Stimulated activated CD8-positive, alpha-beta memory T cell treated with anti-CD3 and anti-CD28 coated beads, Interleukin-4, amount 100 ng/mL, for 48 hours (primary cell): ENCODE results near the gene ZKSCAN1.
"Not testable (repeated sequence)": the region's sequence is repeated elsewhere in the genome, so short reads cannot be mapped to it uniquely, and the experiment has no call there.

Experiments
- DNase-seq: peaks from one replicate; pipeline ENCODE4 v3.0.0-alpha.2; 2020

Gene ZKSCAN1

DNA sequence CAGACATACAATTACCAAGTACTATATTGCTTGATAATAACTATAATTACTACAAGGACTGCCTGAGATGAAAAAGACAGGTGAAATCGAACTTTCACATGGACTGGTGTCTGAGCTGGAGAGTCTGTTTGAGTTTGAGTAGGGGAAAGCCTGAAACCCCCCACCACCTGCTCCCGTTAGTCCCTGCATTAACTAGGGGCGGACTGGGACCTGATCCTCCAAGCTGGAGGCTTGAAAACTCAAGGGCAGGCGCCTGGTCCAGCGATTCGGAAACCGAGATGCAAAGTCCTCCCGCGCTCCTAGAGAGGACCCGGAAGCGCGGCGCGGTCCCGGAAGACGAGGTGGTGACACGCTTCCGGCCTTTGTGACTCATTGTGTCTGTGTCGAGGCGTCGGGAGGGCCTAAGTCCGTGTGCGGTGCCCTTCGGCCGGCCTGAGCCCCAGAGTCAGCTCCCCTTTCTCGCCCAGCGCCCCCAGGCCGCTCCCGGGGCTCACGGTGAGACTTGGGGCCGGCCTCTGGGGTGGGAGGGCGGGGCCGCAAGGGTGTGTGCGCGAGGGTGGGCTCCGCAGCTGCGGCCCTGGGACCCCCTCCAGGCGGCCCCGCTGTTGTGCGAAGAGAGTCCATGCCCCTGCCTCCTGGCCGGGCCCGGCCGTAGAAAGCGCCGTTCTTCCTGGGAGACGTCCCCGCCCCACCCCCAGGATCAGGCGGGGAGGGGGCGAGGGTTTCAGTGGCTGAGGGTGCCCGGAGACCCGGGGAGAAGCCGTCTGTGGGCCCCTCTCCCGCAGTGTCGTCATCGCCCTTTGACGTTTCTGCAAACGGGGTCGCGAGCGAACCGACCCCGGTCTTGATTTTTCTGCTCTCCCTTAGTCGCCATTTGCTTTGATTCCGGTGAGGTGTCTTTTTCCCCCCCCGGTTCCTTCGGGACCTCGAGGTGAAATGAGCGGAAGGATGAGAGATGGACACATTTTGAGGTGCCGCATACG is at the start of gene ZKSCAN1:
ZKSCAN1 (plus strand) TSS at position 365 of the 983 bp plus-strand sequence. CDS start 7,911 bp downstream, outside the sequence.
- peak; percentile 87 for DNase-seq

DNA sequence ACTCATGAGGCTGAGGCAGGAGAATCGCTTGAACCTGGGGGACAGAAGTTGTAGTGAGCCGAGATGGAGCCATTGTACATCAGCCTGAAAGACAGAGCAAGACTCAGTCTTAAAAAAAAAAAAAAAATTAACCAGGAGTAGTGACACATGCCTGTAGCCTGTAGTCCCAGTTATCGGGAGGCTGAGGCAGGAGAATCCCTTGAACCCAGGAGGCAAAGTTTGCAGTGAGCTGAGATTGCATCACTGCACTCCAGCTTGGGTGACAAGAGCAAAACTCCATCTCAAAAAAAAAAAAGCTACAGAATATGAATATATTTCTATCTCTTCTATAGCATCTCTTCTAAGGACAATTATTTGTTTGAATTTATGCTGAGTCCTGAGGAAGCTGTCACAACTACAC is 46.1 kb upstream of the ZKSCAN1 start:
- no peak for DNase-seq

DNA sequence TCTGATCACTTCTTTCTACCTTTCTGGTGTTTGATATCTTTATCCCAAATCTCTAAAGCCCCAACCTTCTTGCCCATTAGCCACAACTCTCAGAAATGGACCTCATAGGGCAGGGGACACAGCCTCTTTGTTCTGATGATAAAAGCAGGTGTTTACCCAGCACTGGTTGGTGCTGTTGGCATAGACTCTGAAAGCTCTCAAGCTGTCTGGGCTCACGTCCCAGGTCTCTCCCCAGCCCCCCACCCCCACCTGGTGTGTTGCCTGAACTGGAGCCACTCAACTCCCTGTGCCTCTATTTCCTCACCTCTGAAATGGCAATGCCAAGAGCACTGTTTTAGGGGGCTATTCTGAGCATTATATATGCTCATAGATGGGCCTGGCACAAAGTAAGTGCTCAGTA is 45.6 kb upstream of the ZKSCAN1 start:
- not testable (repeated sequence) for DNase-seq

DNA sequence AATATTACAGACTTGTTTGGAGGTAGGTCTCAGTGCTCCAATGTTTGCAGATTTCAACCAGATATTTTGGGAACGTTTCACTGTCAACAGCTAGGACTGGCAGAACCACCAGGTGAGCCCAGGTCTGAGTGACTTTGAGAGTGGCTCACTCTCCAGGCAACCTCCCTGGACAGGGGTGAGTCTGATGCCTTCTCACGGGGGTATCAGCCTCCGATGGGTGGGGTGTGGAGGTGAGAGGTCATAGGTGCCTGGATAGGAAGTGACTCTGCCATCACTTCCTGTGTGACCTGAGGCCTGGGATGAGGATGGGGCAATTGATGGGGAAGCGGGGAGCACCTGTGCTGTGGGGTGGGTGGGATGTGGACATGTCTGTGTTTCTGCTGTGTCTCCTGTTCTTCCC is 44.2 kb upstream of the ZKSCAN1 start:
- no peak for DNase-seq

DNA sequence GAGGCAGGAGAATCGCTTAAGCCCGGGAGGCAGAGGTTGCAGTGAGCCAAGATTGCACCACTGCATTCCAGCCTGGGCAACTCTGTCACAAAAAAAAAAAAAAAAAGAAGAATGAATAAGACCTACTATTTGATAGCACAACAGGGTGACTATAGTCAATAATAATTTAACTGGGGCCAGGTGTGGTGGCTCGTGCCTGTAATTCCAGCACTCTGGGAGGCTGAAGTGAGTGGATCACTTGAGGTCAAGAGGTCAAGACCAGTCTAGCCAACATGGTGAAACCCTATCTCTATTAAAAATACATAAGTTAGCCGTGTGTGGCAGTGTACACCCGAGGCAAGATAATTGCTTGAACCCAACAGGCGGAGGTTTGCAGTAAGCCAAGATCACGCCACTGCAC is 41.6 kb upstream of the ZKSCAN1 start:
- not testable (repeated sequence) for DNase-seq

DNA sequence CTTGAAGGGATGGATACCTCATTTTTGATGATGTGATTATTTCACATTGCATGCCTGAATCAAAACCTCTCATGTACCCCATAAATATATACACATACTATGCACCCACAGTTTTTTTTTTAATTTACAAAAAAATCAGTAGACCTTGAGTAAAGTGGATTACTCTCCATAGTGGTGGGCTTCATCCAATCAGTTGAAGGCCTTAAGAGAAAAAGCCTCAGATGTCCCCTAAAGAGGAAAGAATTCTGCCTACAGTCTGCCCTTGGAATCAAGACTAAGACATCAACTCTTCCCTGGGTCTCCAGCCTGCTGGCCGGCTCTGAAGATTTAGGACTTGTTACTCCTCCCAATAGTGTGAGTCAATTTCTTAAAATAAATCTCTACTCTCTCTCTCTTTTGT is 40.7 kb upstream of the ZKSCAN1 start:
- DNase-seq = no peak

DNA sequence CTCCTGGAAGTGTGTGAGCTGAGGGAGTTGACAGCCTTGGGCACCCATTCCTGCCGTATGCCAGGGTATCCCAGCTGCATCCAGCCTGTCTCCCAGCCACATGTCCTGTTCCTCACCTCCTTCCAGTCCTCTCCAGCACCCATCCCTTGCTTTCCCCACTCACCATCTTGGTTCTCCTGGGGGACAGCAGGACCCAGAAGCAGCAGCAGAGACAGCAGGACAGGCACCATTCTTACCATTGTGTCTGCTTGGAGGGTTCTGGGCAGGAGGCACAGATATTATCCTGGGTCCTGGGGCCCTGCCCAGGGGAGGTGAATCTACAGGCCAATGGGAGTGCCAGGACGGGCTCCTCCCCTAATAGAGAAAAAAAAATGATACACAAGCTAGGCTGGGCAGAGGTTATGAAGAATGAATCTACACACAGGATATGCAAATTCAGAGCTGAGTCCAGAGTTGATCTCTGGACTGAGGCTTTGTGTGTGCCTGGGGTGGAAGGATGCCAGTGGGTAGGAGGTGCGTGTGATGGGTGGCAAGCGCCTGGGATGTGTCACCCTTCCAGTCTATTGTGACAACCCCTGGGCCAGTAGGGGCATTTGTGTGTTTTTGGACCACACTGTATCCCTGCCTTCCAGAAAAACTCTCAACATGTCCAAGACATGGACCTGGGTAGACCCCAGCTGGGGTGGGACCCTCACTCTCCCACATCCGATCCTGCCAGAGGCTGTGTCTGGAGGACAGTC is 39.4 kb upstream of the ZKSCAN1 start, which contains the start of gene AZGP1:
AZGP1 (minus strand) TSS at position 250 of the 740 bp plus-strand sequence; CDS start at position 239, 11 bp downstream.
- DNase-seq = no peak

DNA sequence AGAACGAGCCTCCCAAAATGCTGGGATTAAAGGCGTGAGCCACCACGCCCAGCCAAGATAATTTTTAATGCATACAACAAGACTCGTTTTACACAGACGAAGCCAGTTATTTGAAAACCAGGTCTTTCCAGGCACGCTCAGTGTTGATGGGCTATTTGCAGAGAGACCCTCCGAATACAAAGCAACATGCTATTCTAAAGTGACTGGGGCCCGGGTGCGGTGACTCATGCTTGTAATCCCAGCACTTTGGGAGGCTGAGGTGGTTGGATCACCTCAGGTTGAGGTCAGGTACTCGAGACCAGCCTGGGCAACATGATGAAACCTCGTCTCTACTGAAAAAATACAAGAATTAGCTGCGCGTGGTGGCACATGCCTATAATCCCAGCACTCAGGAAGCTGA is 38.8 kb upstream of the ZKSCAN1 start:
- DNase-seq = no peak

DNA sequence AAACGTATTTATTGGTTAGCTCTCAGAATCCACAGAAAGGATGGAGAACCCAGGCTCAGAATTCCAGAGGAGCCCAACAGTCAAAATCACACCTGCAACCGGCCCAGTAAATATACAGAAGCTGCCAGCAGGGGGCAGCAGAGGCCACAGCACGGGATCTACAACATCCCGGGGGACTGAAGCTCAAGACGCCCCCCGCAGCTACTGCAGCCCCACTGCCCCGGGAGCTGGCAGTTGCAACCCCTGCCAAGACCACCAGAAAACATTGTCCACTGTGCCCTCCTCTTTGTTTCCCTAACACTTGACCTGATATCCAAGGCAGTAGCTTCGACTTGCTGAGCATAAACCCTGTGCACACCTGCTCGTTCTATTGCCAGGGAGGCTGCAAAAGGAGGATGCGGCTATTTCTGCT is 35.6 kb upstream of the ZKSCAN1 start:
- peak; percentile 79 for DNase-seq

DNA sequence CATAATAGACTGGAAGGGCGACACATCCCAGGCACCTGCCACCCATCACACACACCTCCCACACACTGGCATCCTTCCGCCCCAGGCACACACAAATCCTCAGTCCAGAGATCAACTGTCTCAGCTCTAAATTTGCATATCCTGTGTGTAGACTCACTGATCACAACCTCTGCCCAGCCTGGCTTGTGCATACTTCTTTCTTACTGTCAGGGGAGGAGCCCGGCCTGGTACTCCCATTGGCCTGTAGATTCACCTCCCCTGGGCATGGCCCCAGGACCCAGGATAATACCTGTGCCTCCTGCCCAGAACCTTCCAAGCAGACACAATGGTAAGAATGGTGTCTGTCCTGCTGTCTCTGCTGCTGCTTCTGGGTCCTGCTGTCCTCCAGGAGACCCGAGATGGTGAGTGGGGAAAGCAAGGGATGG is 34.9 kb upstream of the ZKSCAN1 start:
- DNase-seq = not testable (repeated sequence)

DNA sequence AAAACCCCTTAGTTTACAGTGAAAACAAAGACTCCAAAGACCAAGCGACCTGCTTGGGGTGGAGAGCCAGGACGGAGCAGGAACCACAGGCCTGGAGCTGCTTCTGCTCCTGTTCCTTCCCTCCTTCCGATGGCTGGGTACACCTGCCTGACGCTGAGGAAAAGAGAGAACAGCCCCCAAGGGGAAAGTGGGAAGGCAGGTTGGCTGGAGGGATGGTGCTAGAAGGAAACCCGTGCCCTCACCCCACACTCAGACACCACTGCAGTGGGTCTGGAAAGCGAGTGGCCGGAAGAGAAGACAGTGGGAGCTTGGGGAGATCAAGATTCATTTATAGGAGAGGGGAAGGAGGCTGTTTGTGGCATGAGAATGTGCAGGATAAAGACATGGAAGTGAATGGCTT is 34.3 kb upstream of the ZKSCAN1 start:
- not testable (repeated sequence) for DNase-seq

DNA sequence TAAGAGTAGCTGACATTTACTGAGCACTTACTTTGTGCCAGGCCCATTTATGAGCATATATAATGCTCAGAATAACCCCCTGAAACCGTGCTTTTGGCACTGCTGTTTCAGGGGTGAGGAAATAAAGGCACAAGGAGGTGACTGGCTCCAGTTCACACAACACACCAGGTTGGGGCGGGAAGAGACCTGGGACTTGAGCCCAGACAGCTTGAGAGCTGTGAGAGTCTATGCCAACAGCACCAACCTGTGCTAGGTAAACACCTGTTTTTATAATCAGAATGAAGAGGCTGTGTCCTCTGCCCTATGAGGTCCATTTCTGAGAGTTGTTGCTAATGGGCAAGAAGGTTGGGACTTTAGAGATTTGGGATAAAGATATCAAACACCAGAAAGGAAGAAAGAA is 30.8 kb upstream of the ZKSCAN1 start:
- no peak for DNase-seq

DNA sequence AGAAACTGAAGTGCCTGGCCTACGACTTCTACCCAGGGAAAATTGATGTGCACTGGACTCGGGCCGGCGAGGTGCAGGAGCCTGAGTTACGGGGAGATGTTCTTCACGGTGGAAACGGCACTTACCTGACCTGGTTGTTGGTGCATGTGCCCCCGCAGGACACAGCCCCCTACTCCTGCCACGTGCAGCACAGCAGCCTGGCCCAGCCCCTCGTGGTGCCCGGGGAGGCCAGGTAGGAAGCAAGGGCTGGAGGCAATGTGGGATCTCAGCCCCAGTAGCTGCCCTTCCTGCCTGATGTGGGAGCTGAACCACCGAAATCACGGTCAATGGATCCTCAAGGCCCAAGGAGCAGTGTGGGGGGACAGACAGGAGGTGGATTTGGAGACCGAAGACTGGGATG is 28.1 kb upstream of the ZKSCAN1 start:
- not testable (repeated sequence) for DNase-seq

DNA sequence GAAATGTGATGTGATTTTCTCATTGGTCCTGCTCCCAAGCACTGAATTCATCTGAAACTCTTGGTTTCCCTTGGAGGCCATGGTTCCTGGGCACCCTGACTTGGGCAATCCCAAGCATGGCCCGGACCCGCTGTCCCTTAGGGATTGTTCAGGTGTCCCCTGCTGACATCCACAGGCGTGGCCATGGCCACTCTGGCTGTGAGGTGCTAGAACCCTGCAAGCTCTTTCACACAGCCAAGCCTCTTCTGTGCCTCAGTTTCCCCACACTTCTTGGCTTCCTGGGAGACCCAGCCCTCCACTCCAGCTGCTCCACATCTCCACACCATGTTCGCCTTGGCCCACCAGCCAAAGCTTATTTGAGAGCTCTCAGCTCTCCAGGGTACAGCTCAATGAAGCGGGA is 27.6 kb upstream of the ZKSCAN1 start:
- no peak for DNase-seq

DNA sequence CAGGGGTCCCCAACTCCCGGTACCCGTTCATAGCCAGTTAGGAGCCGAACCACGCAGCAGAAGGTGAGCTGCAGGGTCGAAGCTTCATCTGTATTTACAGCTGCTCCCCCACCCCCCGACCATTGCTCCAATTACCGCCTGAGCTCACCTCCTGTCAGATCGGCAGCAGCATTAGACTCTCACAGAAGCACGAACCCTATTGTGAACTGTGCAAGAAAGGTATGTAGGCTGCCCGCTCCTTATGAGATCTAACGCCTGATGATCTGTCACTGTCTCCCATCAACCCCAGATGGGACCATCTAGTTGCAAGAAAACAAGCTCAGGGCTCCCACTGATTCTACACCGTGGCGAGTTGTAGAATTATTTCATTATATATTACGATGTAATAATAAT is 24.9 kb upstream of the ZKSCAN1 start:
- no peak for DNase-seq

DNA sequence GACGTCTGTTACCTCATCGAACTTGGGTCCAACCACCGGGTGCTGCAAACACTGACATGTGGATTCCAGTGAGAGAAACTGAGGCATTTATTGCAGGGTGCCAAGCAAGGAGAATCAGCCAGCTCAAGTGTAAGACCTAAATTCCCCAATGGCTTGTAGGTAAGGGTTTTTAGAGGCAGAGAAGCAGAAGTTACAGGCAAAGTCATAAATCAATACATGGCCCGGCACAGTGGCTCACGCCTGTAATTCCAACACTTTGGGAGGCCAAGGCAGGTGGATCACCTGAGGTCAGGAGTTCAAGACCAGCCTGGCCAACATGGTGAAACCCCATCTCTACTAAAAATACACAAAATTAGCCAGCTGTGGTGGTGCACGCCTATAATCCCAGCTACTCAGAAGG is 23.9 kb upstream of the ZKSCAN1 start:
- DNase-seq = not testable (repeated sequence)

DNA sequence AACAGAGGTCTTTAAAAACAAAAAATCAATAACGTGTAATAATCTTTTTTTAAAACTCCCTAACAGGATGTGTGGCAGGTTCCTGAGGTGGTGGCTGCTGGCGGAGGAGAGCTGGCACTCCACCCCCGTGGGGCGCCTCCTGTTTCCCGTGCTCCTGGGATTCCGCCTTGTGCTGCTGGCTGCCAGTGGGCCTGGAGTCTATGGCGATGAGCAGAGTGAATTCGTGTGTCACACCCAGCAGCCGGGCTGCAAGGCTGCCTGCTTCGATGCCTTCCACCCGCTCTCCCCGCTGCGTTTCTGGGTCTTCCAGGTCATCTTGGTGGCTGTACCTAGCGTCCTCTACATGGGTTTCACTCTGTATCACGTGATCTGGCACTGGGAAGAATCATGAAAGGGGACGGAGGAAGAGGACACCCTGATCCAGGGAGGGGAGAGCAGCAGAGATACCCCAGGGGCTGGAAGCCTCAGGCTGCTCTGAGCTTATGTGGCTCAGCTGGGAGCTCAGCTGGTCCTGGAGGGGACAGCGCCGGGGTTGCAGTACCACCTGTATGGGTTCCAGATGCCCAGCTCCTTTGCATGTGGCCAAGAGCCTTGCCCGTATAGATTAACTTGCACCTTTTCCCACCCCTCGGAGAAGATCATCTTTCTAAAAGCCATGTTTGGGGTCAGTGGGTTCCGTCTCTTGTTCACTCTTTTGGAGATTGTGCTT is 22.9 kb upstream of the ZKSCAN1 start:
- DNase-seq = no peak

DNA sequence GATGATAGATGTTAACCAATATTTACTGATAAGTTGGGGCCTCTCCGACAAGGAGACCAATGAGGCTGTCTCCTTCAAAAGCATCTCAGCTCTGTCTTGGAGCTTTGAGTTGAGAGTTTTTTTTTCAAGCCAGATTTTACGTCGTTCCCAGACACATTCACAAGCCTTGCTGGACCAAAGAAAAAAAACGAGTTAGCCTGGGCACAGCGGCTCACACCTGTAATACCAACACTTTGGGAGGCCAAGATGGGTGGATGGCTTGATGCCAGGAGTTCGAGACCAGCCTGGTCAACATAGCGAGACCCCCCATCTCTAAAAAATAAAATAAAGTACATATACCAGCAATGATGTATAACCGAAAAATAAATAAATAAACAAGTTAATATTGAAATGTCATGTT is 20.6 kb upstream of the ZKSCAN1 start:
- no peak for DNase-seq

DNA sequence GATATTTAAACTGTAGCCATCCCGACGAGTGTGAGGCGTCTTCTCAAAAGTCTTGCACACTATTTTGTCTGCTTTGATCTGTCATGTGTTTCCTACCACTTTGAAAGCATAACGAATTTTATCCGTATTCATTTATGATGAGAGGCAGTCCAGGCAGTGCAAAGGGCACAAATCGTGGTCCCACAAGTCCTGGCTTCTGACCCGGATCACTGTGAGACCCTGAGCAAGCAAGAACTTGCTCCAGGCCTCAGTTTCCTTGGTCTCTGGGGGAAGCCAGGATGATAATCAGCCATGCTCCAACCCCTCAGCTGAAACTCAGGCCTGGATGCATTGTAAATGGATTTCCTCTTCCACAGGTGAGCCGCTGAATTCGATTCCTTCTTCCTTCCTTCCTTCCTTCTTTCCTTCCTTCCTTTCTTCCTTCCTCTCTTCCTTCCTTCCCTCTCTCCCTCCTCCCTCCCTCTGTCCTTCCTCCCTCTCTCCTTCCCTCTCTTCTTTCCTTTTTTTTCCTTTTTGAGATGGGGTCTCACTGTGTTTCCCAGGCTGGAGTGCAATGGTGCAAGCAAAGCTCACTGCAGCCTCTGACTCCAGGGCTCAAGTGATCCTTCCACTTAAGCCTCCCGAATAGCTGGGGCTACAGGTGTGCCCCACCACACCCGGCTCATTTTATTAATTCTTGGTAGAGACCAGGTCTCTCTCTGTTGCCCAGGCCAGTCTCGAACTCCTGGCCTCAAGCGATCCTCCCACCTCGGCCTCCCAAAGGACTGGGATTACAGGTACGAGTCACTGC is 18.4 kb upstream of the ZKSCAN1 start:
- DNase-seq = no peak

DNA sequence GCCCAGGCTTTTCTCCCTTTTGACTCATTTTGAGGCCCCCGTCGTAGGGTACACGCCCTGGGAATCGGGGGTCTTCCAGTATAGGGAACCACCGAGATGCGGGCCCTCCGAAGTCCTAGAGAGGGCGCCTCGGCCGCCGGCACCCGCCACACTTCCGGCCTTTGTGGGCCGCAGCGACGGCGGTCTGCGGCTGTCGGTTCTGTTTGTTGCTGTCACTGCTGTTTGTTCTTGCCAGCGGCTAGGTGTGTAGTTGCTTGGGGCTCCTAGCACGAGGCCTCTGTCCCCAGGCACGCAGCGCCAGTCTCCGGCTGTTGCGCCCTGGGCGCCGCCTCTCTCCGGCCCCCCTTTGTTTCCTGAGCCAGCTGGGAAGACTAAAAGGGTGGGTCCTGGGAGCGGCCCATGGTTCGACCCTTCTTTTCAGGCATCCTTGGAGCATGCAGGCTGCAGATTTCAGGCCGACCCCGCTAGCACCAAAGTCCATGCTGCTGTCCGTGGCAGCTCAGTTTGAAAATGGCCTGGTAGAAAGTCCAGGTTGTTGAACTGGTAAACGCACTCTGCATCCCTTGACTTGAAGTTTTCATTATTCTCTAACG is 17.8 kb upstream of the ZKSCAN1 start:
- DNase-seq = peak; percentile 76

DNA sequence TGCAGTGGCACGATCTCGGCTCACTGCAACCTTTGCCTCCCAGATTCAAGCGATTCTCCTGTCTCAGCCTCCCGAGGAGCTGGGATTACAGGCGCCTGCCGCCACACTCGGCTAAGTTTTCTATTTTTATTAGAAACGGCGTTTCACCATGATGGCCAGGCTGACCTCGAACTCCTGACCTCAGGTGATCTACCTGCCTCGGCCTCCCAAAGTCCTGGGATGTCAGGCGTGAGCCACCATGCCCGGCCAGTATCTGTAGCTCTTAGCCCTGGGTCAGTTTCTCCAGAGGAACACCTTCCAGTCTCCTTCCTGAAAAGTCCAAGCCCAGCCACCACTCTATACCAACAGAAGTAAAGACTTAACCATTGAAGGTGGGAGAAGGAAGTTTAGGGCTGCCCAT is 15.2 kb upstream of the ZKSCAN1 start:
- DNase-seq = no peak
